ENCODE measurements around the gene ROM1. TPM values are rescaled to one million over a fixed set of nuclear protein-coding genes. Genes with fewer than 3 reads are reported as not detected.
"Not testable (repeated sequence)": the region's sequence is repeated elsewhere in the genome, so short reads cannot be mapped to it uniquely, and the experiment has no call there.

Gene ROM1
- total RNA-seq, 2 donors from 2014 or later = 1.8 to 4.0 TPM

- no peak for DNase-seq
- H3K4me1 ChIP-seq = peaks cover 46% of the 10 kb centered on the region
Observed at GRCh38 chr11:62649486-62649885, 36.4 kb downstream of the ROM1 start.

GRCh38 chr11:62650283-62650682 is 37.2 kb downstream of the ROM1 start:
- H3K36me3 ChIP-seq (replicated peaks in 1 of 2; ENCODE audit: insufficient read depth in 1 of 2, low read depth in 2 of 2); H3K27me3 ChIP-seq; ATAC-seq; H3K4me3 ChIP-seq; H3K9me3 ChIP-seq; H3K27ac ChIP-seq; DNase-seq; intact Hi-C loops (cut with DNase I): not testable (repeated sequence)
- WGBS, 2 donors = 89 to 90% methylated on average over 12 of the region's 12 CpGs
- H3K4me1 ChIP-seq = peaks cover 38% of the 10 kb centered on the region

More at GRCh38 chr11:62649486-62649885, 36.4 kb downstream of the ROM1 start:
- peaks cover 0 to 7% of the 10 kb centered on the region in 2 donors for H3K36me3 ChIP-seq (replicated peaks in 1 of 2; ENCODE audit: insufficient read depth in 1 of 2, low read depth in 2 of 2)
- no peaks in the 10 kb centered on the region for H3K27me3 ChIP-seq
- intact Hi-C loops (cut with DNase I) = no loop called here
- H3K4me3 ChIP-seq = no peak overlapping the region
- H3K27ac ChIP-seq = no peak overlapping the region
- TF ChIP-seq POLR2A (IDR thresholded peaks at IDR 0.05) (no peak), CTCF (IDR thresholded peaks at IDR 0.05) (no peak)
- WGBS, 2 donors = 87 to 88% methylated on average over 11 of the region's 11 CpGs
- no peak for ATAC-seq
- H3K9me3 ChIP-seq = no peaks in the 10 kb centered on the region

GRCh38 chr11:62652161-62653006 is 39.3 kb downstream of the ROM1 start:
- WGBS, 2 donors = 26 to 40% methylated on average over 13 to 16 of the region's 16 CpGs
- ATAC-seq (no peak), DNase-seq (no peak)
- Histone ChIP-seq H3K36me3 (replicated peaks in 1 of 2; ENCODE audit: insufficient read depth in 1 of 2, low read depth in 2 of 2) (peaks cover 0 to 7% of the 10 kb centered on the region in 2 donors), H3K27me3 (no peaks in the 10 kb centered on the region), H3K27ac (peak overlapping the region; percentile 71 to 93 (median 86)), H3K9me3 (no peaks in the 10 kb centered on the region), H3K4me3 (peak overlapping the region; percentile 70 to 73), H3K4me1 (peaks cover 25% of the 10 kb centered on the region)
- intact Hi-C loops (cut with DNase I) = no loop called here
- TF ChIP-seq POLR2A (IDR thresholded peaks at IDR 0.05) = no peak
- TF ChIP-seq CTCF (IDR thresholded peaks at IDR 0.05) = no peak

GRCh38 chr11:62654297-62654696 is 41.2 kb downstream of the ROM1 start:
- peaks cover 14% of the 10 kb centered on the region for H3K4me1 ChIP-seq
- H3K36me3 ChIP-seq (replicated peaks in 1 of 2; ENCODE audit: insufficient read depth in 1 of 2, low read depth in 2 of 2) = peaks cover 0 to under 1% of the 10 kb centered on the region in 2 donors
- 84 to 85% methylated on average over 11 of the region's 11 CpGs for WGBS, 2 donors
- H3K27ac ChIP-seq = no peak overlapping the region
- no peaks in the 10 kb centered on the region for H3K27me3 ChIP-seq
- TF ChIP-seq POLR2A (IDR thresholded peaks at IDR 0.05) = no peak
- TF ChIP-seq CTCF (IDR thresholded peaks at IDR 0.05) = no peak
- H3K4me3 ChIP-seq = no peak overlapping the region
- ATAC-seq (no peak), DNase-seq (no peak)
- no peaks in the 10 kb centered on the region for H3K9me3 ChIP-seq
- intact Hi-C loops (cut with DNase I) = no loop called here

GRCh38 chr11:62656796-62657429 is 43.9 kb downstream of the ROM1 start:
- Histone ChIP-seq H3K9me3 (no peaks in the 10 kb centered on the region), H3K4me1 (peaks cover 7% of the 10 kb centered on the region), H3K27me3 (no peaks in the 10 kb centered on the region), H3K36me3 (replicated peaks in 1 of 2; ENCODE audit: insufficient read depth in 1 of 2, low read depth in 2 of 2) (no peaks in the 10 kb centered on the region), H3K4me3 (no peak overlapping the region), H3K27ac (no peak overlapping the region)
- WGBS, 2 donors = 47 to 67% methylated on average over 5 of the region's 5 CpGs
- ATAC-seq = no peak
- intact Hi-C loops (cut with DNase I) = no loop called here
- DNase-seq = no peak
- no peak for TF ChIP-seq CTCF (IDR thresholded peaks at IDR 0.05)
- no peak for TF ChIP-seq POLR2A (IDR thresholded peaks at IDR 0.05)

Data from body of pancreas (tissue), 4 donors.